Stimulated activated CD8-positive, alpha-beta memory T cell treated with anti-CD3 and anti-CD28 coated beads, Interleukin-4, amount 100 ng/mL, for 4 hours (primary cell): ENCODE data around the gene PAEP.
A peak's percentile ranks its signal among the peaks of the same experiment; 100 is the strongest.

Source experiments
- DNase-seq, 2 donors: peaks; one replicate each; pipeline ENCODE4 v3.0.0-alpha.2; 2020; ENCODE audit warnings: low read depth in 2 of 2, low spot score in 1 of 2

Gene PAEP

DNA sequence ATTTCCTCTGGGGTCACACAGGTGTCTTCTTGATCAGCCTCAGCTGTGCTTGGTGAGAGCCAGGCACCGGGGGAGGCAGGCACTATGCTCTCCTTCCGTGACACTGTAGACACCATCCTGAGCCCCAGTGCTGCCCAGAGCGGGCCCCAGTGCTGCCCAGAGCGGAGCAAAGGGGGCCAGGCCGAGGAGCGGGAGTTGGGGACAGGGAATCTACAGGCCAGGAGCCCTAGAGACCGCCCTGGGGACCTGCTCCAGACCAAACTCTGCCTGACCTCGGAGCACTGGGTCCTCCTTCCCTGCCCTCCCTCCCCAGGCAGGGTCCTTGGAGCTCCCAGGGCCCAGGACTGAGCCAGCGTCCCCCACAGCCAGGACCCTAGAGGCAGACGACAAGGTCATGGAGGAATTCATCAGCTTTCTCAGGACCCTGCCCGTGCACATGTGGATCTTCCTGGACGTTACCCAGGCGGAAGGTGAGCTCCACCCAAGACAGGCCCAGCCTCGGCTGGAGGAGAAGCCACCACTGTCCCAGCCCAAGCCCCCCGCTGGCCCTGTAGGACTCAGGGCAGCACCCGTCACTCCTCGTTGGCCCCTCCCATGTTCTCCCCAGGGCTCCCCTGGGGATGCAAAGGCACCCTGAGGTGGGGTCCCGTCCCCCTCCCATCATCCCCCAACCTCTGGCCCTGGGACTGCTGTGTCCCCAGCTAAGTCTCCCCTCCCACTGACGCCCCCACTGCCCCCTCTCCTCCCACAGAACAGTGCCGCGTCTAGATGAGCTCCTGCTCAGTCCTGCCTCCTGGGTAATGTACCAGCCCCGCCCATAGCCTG is 30.2 kb downstream of the PAEP start:
- DNase-seq, result no peak

DNA sequence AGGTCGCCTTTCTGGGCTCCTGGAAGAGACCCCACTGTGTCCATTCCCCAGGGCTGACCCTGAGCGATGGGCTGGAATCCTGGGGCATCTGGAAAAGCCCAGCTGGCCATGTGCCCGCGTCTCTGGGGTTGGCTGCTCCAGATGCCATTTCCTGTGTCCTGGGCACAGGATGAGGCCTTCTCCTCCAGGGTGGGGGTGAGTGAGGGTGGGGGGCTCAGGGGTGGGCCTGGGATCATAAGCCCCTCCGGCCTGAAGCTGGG is 30.7 kb downstream of the PAEP start:
- no peak for DNase-seq

DNA sequence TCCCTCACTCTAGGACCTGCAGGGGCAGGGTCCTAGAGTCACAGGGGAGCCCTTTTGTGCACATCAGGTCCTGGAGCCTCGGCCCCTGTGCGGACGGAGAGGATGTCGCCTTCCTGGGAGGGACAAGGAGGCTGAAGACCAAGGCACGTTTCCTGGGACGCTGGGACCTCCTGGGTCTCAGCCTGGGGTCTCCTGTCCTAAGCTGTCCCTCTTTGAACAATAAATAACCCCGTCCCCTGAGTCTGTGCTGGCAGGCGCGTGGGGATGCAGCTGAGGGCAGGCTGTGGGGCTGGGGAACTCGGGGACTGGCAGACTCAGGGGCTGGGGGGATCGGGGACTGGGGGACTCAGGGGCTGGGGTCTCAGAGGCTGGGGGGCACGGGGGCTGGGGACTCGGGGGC is 31.1 kb downstream of the PAEP start:
- DNase-seq, result no peak

DNA sequence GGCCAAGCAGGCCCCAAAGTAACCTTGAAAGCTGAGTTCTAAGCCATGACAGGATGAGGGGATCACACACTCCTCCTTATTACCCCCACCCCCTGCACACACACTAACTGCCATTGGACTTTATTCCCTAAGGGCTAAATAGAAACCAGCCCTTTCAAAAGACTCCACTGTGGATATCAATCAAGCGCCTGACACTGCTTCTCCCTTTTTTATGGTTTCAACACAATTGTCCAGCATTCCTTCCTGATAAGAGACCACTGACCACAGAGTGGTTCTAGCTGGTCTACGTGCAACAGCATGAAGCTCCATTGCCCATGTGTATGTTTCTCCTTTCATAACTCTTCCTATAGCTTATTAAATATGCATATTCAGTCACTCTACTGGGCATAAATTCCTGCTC is 34.7 kb downstream of the PAEP start:
- DNase-seq, result no peak

DNA sequence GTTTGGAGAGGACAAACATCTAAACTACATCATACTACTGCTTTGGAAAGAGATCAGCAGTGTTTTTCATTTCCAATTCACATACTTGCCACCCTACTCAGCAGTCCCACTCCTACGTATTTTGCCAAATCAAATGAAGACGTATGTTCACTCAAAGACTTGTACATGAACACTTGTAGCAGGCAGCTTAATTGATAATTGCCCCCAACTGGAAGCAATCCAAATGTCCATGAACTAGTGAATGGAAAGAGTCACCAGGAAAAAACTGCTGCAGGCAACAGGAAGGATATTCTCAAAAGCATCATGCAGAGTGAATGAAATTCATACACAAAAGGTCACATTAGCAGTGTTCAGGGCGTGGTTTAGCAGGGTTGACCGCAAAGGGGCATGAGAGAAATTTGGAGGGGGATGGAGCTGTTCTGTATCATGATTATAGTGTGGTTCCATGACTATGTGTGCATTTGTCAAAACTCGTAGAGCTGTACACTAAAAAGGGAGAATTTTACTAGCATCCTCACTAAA is 38.8 kb downstream of the PAEP start:
- no peak for DNase-seq

DNA sequence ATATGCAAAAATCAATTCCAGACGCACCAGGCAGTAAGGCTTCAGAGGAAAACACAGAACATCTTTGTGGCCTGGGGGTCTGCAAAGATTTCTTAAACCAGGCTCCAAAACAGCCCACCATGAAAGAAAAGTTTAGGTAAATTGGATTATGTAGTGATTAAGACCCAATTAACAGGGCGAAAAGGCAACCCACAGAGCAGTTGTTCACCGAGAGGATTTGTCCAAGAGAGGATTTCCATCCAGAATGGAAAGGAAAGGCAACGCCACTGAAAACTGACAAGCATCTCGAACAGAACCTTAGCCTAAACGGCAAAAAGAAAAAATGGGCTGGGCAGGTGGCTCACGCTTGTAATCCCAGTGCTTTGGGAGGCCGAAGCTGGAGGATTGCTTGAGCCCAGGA is 40.4 kb downstream of the PAEP start:
- DNase-seq, result no peak

DNA sequence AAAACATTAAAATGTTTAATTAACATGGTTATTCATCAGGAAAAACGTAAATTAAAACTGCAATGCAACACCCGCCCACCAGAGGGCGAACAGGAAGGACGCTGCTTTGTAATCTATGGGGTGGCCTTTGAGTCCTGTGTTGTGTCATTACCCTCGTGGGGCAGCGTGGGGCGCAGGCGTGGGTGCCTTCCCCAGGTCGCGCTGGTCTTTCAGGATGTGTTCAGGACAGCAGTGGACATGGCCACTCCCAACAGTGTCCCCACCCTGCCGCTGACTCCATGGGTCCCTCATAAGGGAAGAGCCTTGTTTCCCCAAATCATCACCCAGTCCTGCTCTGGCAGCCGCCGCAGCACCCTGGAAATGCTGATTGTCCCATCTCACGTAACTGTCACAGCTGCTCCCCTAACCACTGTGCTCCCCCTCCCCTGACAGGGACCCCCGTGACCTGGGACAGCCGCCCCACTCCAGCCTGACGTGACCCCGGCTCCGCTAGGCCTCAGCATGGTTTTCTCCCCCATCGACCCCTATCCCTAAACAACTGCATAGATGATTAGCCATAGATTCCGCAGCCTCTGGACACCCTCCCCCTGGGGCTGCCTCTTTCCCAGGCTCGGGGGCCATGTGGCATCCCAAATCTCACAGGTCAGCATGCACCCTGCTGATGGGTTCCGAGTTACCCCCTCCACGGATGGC is 41.4 kb downstream of the PAEP start:
- peak in 1 of 2 donors; percentile 38 for DNase-seq

DNA sequence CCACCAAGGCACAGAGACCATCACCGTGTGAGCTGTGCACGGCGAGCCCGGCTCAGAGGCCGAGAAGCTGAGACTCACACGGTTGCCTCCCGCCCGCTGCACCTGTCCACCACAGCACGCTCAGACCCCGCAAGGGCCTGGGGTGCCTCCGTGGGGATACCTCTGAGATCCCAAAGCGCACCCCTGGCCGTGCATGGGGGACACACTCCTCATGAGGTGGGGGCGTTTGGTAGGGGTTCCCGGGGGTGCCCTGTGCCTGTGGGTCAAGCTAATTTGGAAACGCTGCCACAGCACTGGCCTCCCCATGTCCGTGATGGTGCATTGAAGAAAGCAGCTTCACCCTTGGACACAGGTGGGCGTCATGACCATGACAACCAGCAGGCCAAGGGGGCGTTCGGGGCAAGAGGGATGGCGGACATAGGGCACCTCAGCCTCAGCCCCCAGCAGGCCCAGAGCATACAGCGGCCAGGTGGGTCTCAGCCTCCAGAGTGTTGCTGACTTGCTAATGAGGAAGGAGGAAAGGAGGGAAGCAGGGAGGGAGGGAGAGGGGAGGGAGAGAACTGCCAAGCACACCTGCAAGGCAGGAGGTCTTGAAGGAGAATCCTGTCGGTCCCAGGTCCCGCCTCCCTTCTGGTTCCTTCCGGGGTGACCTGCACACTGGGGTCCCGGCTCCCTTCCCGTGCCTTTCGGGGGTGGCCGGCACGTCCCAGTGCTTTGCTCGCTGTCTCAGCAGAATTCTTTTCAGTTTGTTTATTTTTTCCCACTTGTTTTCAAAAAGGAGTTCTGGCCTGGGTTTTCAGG is 43.1 kb downstream of the PAEP start:
- no peak for DNase-seq

DNA sequence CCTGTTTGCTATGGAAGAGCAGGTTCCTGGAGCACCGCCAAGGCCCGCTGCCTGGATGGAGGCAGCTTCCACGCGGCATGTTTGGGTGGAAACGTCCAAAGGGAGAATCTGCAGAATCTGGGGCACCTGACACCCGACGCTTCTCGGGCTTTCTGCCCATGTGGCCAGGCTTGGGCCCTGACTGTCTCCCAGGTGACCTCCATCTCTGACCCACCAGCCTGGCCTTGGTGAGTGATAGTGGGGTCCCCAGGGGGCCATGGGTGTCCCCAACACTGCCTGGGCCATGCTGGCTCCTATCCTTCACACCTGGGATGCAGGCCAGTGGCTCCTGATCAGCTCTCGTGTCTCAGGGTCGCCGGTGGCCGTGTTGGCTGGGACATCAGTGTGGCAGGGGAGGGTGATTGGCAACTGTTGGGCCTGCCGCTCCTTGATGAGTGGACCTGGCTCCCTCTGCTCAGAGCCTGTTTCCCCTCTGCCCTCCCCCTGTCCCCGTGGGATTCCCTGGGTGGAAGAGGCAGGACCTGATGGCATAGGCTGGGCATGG is 43.8 kb downstream of the PAEP start:
- no peak for DNase-seq

DNA sequence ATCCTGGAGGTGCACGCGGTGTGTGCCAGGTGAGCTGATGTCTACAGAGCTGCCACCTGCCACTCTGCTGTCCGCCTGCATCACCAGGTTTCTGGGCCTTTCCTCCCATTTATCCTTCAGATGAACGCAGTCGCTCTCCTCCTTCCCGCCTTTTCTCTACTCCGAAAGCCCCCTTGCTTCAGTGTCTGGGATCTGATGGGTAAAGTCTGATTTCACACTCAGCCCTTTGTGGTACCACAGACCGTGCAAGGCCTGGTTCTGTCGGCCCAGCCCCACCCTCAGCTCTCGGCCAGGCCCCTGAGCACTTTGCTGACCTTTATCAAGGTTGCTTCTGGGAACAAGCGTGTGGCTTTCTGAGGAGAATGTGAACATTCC is 45.3 kb downstream of the PAEP start:
- no peak for DNase-seq

DNA sequence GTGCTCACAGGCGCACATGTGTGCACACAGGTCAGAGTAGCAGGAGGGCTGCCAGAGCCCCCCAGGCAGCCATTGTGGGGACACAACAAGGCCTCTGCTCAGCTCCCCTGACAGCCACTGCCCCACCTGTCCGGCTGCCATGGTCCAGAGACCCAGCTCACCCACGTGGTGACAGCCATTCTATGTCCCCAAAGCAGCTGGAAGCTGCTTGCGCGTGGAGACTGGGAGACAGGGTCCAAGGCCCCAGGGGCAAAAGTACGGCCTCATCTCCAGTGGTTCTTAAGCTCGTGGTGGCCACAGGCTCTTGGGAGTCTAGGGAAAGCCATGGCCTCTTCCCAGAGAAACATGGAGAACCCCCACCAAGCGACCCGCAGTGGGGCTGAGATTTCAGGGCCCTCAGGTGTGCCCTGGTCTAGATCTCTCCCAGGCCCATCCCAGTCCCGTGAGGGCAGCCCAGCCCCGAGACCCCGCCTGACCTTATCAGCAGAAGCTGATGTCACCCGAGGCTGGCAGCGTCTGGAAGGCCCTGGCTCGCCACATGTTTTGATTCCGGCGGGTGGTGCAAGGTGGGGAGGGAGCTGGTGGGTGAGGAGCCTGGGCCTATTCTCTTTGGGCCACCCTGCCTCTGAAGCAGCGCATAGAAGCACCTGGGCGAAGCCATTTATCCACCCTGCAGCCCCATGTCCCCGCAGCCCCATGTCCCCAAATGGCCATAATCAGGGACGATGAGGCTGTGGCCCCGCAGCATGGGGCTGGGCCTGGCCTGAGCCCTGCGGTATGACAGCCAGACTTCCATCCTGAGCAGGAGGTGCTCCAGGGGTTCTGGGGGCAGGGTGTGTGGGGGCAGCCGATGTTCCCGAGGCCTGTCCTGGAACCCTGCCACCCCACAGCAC is 46.1 kb downstream of the PAEP start:
- no peak for DNase-seq

DNA sequence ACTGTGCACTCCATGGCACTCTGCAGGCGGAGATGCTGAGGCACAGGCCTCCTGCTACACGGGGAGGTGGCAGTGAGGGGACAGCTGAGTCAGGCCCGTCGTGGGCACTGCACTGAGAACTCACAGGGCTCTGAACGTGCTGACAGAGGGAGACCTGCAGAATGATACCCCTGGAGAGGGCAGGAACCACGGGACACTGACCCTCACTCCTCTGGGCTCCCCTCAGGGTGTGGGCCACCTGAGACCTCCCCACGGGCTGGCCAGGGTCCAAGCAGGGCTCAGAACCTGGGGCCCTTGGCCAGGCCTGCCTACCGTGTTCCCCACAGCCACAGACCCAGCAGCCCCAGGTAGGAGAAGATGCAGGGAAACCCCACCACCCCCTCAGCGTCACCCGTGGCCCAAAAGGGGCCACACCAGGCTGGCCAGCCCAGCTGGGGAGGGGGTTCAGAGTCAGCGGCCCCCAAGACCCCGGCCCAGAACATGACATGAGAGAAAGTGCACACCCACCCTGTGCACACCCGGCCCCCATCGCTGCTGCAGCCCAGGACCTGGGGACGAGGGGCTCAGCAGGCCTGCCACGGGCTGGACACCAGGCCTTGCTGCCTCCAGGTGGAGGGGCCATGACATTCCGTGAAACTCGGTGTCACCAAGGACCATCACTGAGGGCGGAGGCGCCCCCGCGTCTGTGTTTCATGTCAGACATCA is 46.9 kb downstream of the PAEP start:
- DNase-seq, result no peak

DNA sequence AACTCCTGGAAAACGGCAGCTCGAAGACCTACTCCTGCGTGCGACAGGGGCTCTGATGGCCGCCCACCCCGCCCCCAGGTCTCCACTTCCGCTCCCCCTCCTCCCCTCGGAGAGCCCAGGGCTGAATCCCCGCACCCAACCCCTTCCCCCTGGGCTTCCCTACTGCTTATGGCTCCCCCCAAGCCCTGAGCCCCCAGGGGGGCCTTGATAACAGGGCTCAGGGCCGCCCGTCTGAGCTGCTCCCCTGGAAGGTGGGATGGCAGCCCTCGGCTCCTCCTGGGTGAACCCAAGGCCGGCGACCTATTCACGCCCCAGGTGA is 47.4 kb downstream of the PAEP start:
- DNase-seq, result no peak

DNA sequence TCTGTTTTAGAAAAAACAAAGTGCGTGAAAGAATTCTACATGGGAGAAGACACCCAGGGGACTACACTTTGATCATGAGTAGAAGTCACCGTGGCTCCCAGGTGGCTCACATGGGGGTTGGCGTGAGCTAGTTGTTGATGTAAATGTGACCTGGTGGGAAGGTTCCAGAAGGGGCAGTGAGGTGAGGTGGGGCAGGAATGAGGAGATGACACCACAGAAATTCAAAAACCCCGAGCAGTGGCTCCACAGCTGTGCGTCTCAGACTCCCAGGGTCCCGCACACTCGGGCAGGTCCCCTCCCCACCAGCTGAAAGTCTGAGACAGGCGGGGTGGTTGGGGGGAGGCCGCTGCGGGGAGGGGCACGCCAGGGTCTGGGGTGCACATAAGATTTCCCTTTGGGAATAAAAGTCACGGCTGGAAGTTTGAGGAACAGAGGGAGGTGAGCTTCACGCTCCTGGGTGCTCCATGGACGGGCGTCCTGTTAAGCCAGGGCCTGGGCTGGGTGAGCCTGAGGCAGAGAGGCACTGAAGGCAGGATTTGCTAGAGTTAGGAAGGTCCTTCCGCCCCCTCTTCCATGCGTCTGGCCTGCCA is 47.9 kb downstream of the PAEP start:
- DNase-seq, result no peak

DNA sequence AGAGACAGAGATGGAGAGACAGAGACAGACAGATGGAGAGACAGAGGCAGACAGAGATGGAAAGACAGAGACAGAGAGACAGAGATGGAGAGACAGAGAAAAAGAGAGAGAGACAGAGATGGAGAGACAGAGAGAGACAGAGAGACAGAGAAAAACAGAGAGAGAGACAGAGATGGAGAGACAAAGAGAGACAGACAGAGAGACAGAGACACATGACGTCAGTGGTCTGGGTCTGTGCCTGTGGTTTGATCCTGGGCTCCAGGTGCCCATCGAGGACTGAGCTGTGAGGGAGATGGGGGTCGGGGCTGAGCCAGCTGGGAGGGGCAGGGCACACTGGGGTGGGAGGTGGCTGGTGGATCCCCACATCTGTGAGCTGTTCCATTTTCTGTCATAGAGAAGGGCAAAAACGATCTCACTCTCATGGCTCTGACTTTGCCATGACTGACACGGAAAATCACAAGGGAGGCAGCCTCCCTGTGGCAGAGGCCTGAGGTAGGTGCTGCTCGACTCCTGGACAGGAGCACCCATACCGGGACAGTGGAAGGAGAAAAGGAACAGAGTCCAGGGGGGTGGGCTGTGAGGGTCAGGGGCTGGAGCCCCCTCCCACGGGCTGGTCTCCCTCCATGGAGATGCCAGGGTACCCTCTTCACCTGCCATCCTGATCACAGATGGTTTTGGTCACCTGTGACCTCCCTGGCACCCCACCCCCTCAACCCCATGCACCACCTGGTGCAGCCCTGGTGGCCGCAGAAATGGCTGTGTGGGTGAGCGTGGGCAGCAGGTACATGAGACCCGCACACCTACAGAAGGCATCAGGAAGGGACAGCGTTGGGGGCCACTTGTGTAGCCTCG is 49.0 kb downstream of the PAEP start:
- DNase-seq, result no peak

DNA sequence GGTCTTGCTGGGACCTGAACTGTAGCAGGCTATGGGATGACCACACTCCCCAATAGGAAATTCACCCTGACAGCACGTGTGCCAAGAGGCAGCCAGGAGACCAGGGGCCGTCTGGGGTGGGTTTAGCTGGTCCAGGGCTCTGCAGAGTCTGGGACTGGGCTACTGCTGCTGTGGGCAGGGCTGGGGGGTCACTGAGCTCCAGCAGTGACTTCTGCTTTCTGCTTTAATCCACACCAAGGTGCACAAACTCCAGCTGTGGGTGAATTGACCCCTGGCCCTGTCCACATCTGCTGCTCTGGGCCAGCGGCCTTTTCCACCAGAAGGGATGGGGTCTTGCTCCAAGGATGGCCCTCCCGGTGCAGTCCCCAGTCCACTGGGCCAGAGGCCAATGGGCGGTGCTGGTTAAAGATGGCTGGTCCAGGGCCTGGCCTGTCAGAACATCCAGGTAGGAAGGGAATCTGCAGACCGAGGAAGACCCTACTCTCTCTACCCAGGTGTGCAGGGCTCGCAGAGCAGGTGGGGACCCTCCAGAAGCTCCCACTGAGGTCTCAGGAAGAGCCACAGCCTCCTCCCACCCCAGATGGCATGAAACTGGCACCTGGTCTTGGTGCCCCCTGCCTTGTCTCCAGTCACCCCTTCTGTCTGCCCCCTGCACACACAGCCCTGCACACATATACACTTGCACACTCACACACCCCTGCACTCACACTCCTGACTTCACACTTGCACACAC is 49.8 kb downstream of the PAEP start:
- DNase-seq, result no peak

DNA sequence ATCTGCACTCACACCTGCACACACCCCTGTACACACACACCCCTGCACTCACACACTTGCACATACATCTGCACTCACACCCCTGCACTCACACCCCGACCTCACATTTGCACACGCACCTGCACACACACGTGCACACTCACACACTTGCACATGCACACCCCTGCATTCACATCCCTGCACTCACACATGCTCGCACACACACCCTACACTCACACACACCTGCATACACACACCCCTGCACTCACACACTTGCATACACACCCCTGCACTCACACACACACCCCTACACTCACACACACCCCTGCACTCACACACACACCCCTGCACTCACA is 50.3 kb downstream of the PAEP start:
- no peak for DNase-seq

DNA sequence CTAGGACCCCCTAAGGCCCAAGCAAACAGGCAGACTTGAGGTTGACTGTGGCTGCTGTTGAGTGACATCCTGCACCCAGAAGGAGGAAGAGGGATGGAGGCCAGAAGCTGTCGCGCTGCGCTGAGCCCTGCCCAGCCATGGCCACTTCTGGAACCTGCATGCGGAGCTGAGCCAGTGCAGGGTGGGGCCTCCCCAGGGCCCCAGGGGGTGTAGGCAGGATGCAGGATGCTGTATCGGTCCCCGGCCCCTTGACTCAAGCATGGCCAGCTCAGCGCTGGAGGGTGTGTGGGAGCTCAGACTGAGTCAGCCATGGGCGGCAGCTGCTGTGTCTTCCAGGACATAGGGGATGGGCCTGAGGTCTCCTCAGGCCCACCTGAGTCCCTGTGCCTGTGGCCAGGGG is 50.9 kb downstream of the PAEP start:
- DNase-seq, result no peak
